Retina (tissue), 1 donor: Measurements from ENCODE around the gene COX6B2.
A peak's percentile ranks its signal among the peaks of the same experiment; 100 is the strongest.
"Not testable (repeated sequence)": the region's sequence is repeated elsewhere in the genome, so short reads cannot be mapped to it uniquely, and the experiment has no call there.

Experiments used
- DNase-seq: peaks from one replicate; pipeline ENCODE4 v3.0.0-alpha.2; 2016

COX6B2 gene

DNA sequence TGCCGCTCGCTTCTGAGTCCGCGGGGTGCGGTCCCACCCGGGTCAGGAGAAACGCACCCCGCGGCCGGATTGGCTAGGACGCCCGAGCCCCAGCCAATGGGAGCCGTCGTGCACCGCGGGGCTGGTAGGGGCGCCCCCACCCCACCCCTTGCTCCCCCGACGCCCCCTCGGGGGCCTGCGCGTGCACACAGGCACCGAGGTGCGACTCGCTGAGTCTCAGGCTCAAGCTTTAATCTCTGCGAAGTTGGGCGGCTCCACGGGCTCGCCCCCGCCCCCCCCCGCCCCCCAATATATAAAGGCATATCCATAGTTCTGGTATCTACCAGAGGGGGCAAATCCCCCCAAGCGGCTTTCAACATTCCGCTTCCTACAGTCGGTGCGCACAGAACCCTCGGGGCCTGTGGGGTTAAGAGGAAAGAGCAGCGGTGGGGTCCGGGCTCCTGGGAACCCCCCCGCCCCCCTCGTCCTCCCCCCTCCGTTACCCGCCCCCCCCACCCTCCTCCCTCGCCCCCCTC lies at the start of gene COX6B2:
Gene COX6B2, minus strand, starts transcription at position 22 of the 515 bp plus-strand sequence. CDS start 198 bp downstream, outside the sequence.
- no peak for DNase-seq

GRCh38 chr19:55402509-55402908 lies 48.0 kb upstream of the COX6B2 start:
- no peak for DNase-seq

- not testable (repeated sequence) for DNase-seq
These were observed 46.9 kb upstream of the COX6B2 start for GRCh38 chr19:55401390-55401789.

- DNase-seq: no peak
These were observed 46.0 kb upstream of the COX6B2 start for GRCh38 chr19:55400281-55401087.

GRCh38 chr19:55398200-55398925 lies 43.8 kb upstream of the COX6B2 start:
- no peak for DNase-seq

GRCh38 chr19:55392820-55393761 lies 38.6 kb upstream of the COX6B2 start:
- DNase-seq: no peak

DNA sequence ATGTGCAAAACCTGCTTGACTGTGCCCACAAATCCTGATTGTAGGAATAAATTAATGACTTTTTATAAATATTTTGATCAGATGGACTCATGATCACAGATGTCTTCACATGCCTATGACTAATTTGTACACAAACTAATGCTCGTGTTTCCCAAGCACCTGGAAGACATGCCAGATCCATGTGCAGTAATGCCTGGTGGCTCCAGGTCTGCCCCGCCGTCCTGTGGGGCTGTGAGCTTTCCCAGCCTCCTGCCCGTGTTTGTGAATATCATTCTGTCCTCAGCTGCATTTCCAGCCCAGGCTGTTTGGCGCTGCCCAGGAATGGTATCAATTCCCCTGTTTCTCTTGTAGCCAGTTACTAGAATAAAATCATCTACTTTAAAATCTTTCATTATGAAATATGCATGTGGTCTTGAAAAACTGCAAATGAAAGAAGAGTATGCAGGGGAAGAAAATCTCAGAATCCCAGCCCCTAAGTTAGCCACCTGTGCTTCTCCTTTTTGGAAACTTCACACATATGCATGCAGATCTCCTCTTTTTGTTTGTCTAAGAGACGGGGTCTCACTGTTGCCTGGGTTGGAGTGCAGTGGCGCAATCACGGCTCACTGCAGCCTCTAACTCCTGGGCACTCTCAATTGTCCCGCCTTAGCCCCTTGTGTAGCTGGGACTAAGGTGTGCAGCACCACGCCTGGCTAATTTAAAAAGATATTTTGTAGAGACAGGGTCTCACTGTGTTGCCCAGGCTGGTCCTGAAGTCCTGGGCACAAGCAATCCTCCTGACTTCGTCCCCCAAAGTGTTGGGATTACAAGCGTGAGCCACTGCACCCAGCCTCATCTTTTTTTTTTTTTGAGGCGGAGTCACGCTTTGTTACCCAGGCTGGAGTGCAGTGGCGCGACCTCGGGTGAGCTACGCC lies 37.4 kb upstream of the COX6B2 start:
- DNase-seq: no peak

DNA sequence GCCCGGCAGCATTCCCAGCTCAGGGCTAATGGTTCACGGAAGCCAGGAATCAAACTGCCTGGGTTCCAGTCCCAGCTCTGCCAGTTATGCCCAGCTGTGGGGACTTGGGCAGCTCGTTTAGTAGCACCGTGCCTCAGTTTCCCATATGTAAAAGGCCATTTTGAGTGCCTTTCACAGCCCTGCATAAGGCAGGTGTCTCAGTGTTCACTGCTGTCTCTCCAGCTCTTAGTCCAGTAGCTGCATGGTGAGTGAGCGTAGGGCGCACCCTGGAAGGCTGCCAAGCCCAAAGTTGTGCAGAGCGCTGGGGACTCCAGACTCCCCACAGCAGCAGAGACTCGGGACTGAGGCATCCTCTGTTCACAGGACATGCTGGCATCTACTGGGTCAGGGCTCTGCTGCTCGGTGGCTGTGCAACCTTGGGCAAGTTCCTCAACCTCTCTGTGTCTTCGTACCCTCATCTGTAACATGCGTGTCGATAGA lies 36.7 kb upstream of the COX6B2 start:
- no peak for DNase-seq

DNA sequence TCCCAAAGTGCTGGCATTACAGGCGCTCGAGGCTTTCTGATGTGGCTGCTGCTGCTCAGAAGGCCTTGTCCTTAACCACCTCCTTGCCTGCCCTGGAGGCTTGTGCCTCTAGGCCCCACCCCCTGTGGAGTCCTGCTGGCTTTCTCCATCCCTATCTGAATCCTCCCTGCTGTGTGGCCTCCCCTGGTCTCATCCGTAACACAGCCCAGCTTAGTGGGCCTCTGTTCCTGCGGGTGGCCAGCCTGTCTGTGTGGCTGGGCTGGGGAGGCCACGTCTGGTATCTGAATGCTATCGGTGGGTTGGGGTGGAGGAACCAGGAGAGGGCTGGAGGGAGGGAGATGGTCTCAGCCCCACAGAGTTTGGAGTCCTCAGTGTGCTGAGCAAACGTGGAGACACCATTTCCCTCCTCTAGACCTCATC lies 36.0 kb upstream of the COX6B2 start:
- no peak for DNase-seq

DNA sequence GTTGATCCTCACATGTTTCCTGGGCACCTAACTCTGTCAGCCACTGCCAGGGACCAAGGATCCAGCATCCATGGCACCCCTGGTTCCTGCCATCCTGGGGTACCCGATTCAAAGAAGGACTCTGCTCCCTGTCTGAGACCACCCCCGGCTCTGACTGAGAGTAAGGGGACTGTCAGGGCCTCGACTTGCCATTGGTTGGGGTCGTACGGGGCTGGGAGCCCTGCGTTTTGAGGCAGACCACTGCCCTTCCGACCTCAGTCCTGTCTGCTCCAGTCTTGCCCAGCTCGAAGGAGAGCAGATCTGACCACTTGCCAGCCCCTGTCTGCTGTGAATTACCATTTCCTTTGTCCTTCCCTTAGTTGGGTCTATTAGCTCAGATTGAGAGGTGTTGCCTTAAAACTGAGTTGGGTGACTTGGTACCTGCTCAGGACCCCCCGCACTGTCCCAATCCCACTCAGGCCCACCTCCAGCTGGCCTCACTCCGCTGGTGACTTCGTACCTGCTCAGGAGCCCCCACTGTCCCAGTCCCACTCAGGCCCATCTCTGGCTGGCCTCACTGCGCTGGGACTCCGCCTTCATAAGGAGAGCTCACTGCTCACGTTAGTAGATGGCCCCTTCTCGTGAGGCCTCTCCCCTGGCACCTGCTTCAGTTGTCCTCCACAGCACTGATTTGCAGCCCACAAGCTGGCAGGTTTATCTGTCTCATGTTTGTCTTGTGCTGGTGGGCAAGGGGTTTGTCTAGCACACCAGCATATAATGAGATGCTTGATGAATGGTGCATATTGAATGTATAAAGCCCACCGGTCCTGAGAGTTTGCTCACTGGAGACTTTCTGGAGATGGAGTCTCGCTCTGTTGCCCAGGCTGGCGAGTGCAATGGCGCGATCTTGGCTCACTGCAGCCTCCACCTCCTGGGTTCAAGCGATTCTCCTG lies 35.1 kb upstream of the COX6B2 start:
- no peak for DNase-seq

GRCh38 chr19:55387736-55388497 lies 33.4 kb upstream of the COX6B2 start:
- DNase-seq: no peak

- peak; percentile 26 for DNase-seq
These were observed 32.0 kb upstream of the COX6B2 start for GRCh38 chr19:55386493-55386971.

GRCh38 chr19:55385724-55386492 lies 31.4 kb upstream of the COX6B2 start, which contains the start of gene RPL28:
Gene RPL28, plus strand, starts transcription at chr19:55385932. Its CDS starts 426 bp downstream, at chr19:55386358.
- peak; percentile 99 for DNase-seq

DNA sequence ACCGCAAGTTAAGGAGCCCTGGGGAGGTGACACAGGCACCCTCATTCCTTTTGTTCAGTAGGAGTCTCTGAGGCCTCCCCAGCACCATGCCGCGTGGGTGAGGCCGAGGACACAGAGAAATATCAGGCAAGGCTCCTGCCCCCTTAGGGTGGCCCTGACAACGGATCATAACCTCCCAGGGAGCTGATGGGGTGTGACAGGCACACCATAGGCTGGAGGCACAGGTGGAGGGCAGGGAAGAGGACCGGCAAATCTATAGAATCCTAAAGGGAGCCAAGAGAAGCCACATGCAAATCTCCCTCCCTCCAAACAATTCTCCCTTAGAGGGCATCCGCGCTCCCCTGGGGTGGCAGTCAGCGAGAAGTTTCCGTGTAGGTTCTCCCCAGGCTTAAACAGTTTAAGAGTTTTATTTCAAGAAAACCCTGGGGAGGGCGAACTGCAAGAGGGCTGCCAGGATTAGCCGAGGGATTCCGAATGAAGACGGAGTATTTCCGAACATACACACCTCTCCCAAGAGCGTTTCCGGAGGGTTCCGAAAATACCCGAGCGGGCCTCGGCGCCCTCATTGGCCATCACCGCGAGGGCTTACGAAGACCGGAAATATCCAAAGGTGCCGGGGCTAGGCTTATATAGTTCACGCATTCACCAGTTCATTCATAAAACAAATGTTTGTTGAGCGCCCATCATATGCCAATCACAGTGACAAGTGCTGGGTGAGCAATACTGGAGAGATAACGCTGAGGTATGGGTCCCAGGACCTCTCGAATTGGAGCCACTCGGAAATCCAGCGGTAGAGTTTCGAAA lies 30.6 kb upstream of the COX6B2 start:
- peak; percentile 97 for DNase-seq

- DNase-seq: peak; percentile 69
These were observed 29.8 kb upstream of the COX6B2 start, which contains the start of gene TMEM238 for GRCh38 chr19:55384131-55384919. Gene TMEM238, minus strand, starts transcription at chr19:55384292. Its CDS starts 33 bp downstream, at chr19:55384259.
